Gastrocnemius medialis (tissue), 4 donors: ENCODE data around the gene HELLS.

Source experiments
- POLR2A ChIP-seq, 2 donors: fragments of 450-650 bp; IDR thresholded peaks; one replicate each; pipeline ENCODE4 v1.6.1; 2017; ENCODE audit warnings: antibody characterized with exemption in 2 of 2, mild to moderate bottlenecking in 2 of 2, moderate library complexity in 2 of 2
- TF ChIP-seq, protein P1 (sequence below), 5 experiments: fragments of 450-650 bp in 3 of 5; fragments of 200-600 bp in 2 of 5; sonication (generic) in 2 of 5; IDR thresholded peaks in 4 of 5; conservative IDR thresholded peaks in 1 of 5; 1 replicate in 4 of 5; 2 replicates in 1 of 5; pipeline ENCODE4 v1.5.1; 2016 to 2019; ENCODE audit warnings: antibody characterized with exemption in 5 of 5, mild to moderate bottlenecking in 3 of 5, moderate library complexity in 3 of 5

- TF ChIP-seq, protein P1, sequence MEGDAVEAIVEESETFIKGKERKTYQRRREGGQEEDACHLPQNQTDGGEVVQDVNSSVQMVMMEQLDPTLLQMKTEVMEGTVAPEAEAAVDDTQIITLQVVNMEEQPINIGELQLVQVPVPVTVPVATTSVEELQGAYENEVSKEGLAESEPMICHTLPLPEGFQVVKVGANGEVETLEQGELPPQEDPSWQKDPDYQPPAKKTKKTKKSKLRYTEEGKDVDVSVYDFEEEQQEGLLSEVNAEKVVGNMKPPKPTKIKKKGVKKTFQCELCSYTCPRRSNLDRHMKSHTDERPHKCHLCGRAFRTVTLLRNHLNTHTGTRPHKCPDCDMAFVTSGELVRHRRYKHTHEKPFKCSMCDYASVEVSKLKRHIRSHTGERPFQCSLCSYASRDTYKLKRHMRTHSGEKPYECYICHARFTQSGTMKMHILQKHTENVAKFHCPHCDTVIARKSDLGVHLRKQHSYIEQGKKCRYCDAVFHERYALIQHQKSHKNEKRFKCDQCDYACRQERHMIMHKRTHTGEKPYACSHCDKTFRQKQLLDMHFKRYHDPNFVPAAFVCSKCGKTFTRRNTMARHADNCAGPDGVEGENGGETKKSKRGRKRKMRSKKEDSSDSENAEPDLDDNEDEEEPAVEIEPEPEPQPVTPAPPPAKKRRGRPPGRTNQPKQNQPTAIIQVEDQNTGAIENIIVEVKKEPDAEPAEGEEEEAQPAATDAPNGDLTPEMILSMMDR (IDR thresholded peaks at IDR 0.05 in 4 of 5, conservative IDR thresholded peaks at IDR 0.05 in 1 of 5): no peak
- TF ChIP-seq POLR2A (IDR thresholded peaks at IDR 0.05): no peak
Measured at GRCh38 chr10:94623572-94623971, 78.0 kb downstream of the HELLS start.
